ENCODE measurements around the gene IRF6. TPM values are rescaled to one million over a fixed set of nuclear protein-coding genes. Genes with fewer than 3 reads are reported as not detected.

Gene IRF6
- total and polyA plus RNA-seq, 2 donors (not counting 1 experiment from before 2014, with no cell fraction given), result 0.18 to 1.1 TPM

- H4K20me1 ChIP-seq (ENCODE audit: control insufficient read depth, insufficient read depth, low read length, poor library complexity, severe bottlenecking), result no peaks in the 10 kb centered on the region
- H3K79me2 ChIP-seq (ENCODE audit: control insufficient read depth, insufficient read depth, low read length), result peaks cover 4% of the 10 kb centered on the region
- no peak for DNase-seq
- Mint-ChIP-seq H3K4me1 (peaks cover 25% of the 10 kb centered on the region), H3K4me3 (peak overlapping the region; percentile 92), H3K9me3 (ENCODE audit: insufficient read depth) (peaks cover 2% of the 10 kb centered on the region), H3K27me3 (peaks cover 4% of the 10 kb centered on the region), H3K27ac (peak overlapping the region; percentile 95)
- peaks cover 0 to 3% (median 0%) of the 10 kb centered on the region in 3 donors for H3K9me3 ChIP-seq (ENCODE audit: control extremely low read depth in 1 of 3, control insufficient read depth in 2 of 3, insufficient read depth in 1 of 3, low read length in 2 of 3)
- peak overlapping the region in 1 of 2 donors; percentile 90 for H3K27ac ChIP-seq (ENCODE audit: low read length in 2 of 2)
- ChIA-PET CTCF (interaction anchor here (0.7 to 5.0 kb wide), 6 partner anchors 8 to 44 kb away, joined by 3 to 20 read pairs (median 6); partner anchors contain the start of gene UTP25), POLR2A (interaction anchor here (2.0 kb wide), 1 partner anchor 9 kb away, joined by 12 read pairs; no protein-coding TSS in a partner anchor)
- WGBS (ENCODE audit: insufficient coverage), result 89% methylated on average over 6 of the region's 6 CpGs
- peak overlapping the region; percentile 82 for H3K4me2 ChIP-seq (replicated peaks; ENCODE audit: low read depth, low read length, poor library complexity, severe bottlenecking)
- peaks cover 2 to 43% of the 10 kb centered on the region in 2 experiments for H3K36me3 ChIP-seq (replicated peaks in 1 of 2; ENCODE audit: control extremely low read depth in 1 of 2, control insufficient read depth in 1 of 2, extremely low read depth in 1 of 2, insufficient read depth in 2 of 2, low read length in 1 of 2)
- TF ChIP-seq EZH2 (IDR thresholded peaks at IDR 0.05; ENCODE audit: borderline replicate concordance, insufficient read depth, low read depth, low read length, poor library complexity, severe bottlenecking), result no peak
- TF ChIP-seq CTCF (IDR thresholded peaks at IDR 0.05), result no peak
- intact Hi-C loops (cut with micrococcal nuclease), result no loop called here
- ATAC-seq (ENCODE audit: low read depth), result no peak
- no peak overlapping the region for H3K4me3 ChIP-seq (ENCODE audit: control extremely low read depth in 1 of 5, extremely low read depth in 1 of 5, insufficient read depth in 1 of 5, low read depth in 2 of 5, low read length in 4 of 5)
- peaks cover 0 to 8% (median 0%) of the 10 kb centered on the region in 4 experiments for H3K27me3 ChIP-seq (replicated peaks in 1 of 4; ENCODE audit: control extremely low read depth in 1 of 4, control insufficient read depth in 3 of 4, insufficient read depth in 4 of 4, low read length in 3 of 4)
- H2AFZ ChIP-seq (ENCODE audit: insufficient read depth, low read depth, low read length, poor library complexity, severe bottlenecking), result no peak overlapping the region
- no peak overlapping the region for H3K9ac ChIP-seq (ENCODE audit: low read length)
- peaks cover 14 to 20% of the 10 kb centered on the region in 2 donors for H3K4me1 ChIP-seq (ENCODE audit: control insufficient read depth in 2 of 2, insufficient read depth in 2 of 2, low read length in 2 of 2)
Measured at GRCh38 chr1:209783386-209783785, 22.6 kb downstream of the IRF6 start.

DNA sequence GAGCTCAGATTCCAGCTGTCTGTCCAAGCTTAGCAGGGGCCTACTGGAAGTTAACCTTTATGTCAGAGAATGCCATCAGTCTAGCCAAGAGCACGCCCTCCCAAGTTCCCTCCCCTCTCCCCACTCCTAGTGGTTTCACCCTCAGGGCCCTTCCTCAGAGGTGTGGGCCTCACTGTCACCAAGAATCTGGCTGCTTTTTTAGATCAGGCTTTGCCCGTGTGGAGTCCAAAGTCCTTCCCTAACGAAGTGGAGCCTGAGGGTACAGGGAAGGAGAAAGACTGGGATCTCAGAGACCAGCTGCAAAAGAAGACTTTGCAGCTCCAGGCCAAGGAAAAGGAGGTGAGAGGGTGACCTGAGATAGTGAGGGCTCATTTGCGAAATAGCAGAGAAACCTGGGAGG lies 25.7 kb downstream of the IRF6 start:
- TF ChIP-seq EZH2 (IDR thresholded peaks at IDR 0.05; ENCODE audit: borderline replicate concordance, insufficient read depth, low read depth, low read length, poor library complexity, severe bottlenecking) (no peak), CTCF (IDR thresholded peaks at IDR 0.05) (no peak)
- Histone ChIP-seq H3K27me3 (replicated peaks in 1 of 4; ENCODE audit: control extremely low read depth in 1 of 4, control insufficient read depth in 3 of 4, insufficient read depth in 4 of 4, low read length in 3 of 4) (no peaks in the 10 kb centered on the region), H3K4me2 (replicated peaks; ENCODE audit: low read depth, low read length, poor library complexity, severe bottlenecking) (no peak overlapping the region), H3K4me1 (ENCODE audit: control insufficient read depth in 2 of 2, insufficient read depth in 2 of 2, low read length in 2 of 2) (peaks cover 23 to 31% of the 10 kb centered on the region in 2 donors), H3K9ac (ENCODE audit: low read length) (no peak overlapping the region), H3K4me3 (ENCODE audit: control extremely low read depth in 1 of 5, extremely low read depth in 1 of 5, insufficient read depth in 1 of 5, low read depth in 2 of 5, low read length in 4 of 5) (no peak overlapping the region), H3K9me3 (ENCODE audit: control extremely low read depth in 1 of 3, control insufficient read depth in 2 of 3, insufficient read depth in 1 of 3, low read length in 2 of 3) (peaks cover 0 to 3% (median 0%) of the 10 kb centered on the region in 3 donors), H4K20me1 (ENCODE audit: control insufficient read depth, insufficient read depth, low read length, poor library complexity, severe bottlenecking) (peaks cover 6% of the 10 kb centered on the region), H2AFZ (ENCODE audit: insufficient read depth, low read depth, low read length, poor library complexity, severe bottlenecking) (no peak overlapping the region), H3K27ac (ENCODE audit: low read length in 2 of 2) (peak overlapping the region in 1 of 2 donors; percentile 8), H3K36me3 (replicated peaks in 1 of 2; ENCODE audit: control extremely low read depth in 1 of 2, control insufficient read depth in 1 of 2, extremely low read depth in 1 of 2, insufficient read depth in 2 of 2, low read length in 1 of 2) (peaks cover 8 to 75% of the 10 kb centered on the region in 2 experiments), H3K79me2 (ENCODE audit: control insufficient read depth, insufficient read depth, low read length) (peaks cover 19% of the 10 kb centered on the region)
- Mint-ChIP-seq H3K27me3 (no peaks in the 10 kb centered on the region), H3K4me3 (no peak overlapping the region), H3K4me1 (peaks cover 27% of the 10 kb centered on the region), H3K27ac (peak overlapping the region; percentile 38), H3K9me3 (ENCODE audit: insufficient read depth) (peaks cover 2% of the 10 kb centered on the region)
- ChIA-PET CTCF (interaction anchor here (1.1 kb wide), 1 partner anchor 11 kb away, joined by 3 read pairs; no protein-coding TSS in a partner anchor), POLR2A (no interaction called here)
- ATAC-seq (ENCODE audit: low read depth) (no peak), DNase-seq (no peak)
- 94% methylated on average over 2 of the region's 4 CpGs for WGBS (ENCODE audit: insufficient coverage)
- intact Hi-C loops (cut with micrococcal nuclease), result no loop called here

Measured in B cell (primary cell).